Mucosa of descending colon (tissue), 3 donors: Measurements from ENCODE around the gene HMGN3. TPM values are rescaled to one million over a fixed set of nuclear protein-coding genes. Genes with fewer than 3 reads are reported as not detected.

Experiments used
- ATAC-seq: fragments of 200-7000 bp; cut with Tn5 transposase; one replicate; pipeline ENCODE4 v1.9.1; 2020; ENCODE audit warnings: mild to moderate bottlenecking, moderate library complexity
- DNase-seq, 3 donors: peaks; one replicate each; pipeline ENCODE4 v3.0.0-alpha.2; 2020
- H3K36me3 ChIP-seq: fragments of 200-600 bp; one replicate; pipeline ENCODE4 v1.8.0; 2021; ENCODE audit warnings: low read depth, mild to moderate bottlenecking
- H3K4me1 ChIP-seq: fragments of 200-600 bp; one replicate; pipeline ENCODE4 v1.8.0; 2021; ENCODE audit warnings: low read depth, mild to moderate bottlenecking
- H3K4me3 ChIP-seq: fragments of 200-600 bp; one replicate; pipeline ENCODE4 v1.8.0; 2021; ENCODE audit warnings: mild to moderate bottlenecking
- H3K9me3 ChIP-seq: fragments of 200-600 bp; one replicate; pipeline ENCODE4 v1.8.0; 2021; ENCODE audit warnings: mild to moderate bottlenecking
- intact Hi-C, 2 donors: fragments of 100-400 bp; cut with DNase I in 1 of 2; cut with micrococcal nuclease in 1 of 2; formaldehyde crosslinking; loops; one replicate each; pipeline versions ENCODE4 v1.11.0 to v1.11.1; 2022; cut with DNase I, micrococcal nuclease
- total RNA-seq, 3 donors: library from RNA; stranded (reverse); fragmentation: NEBNext Ultra II Directional in 2 of 3; extraction: Animal tissue kit (Norgen Biotek cat#: 25700) in 2 of 3; gene quantifications; one replicate each; pipeline versions ENCODE4 v1.2.1 to v1.2.4, GENCODE V29; 2021 to 2023
- TF ChIP-seq, protein P1 (sequence below): fragments of 200-600 bp; IDR thresholded peaks from one replicate; pipeline ENCODE4 v1.8.0; 2022; ENCODE audit warnings: antibody characterized with exemption, mild to moderate bottlenecking
- donor health status: DM: no; HTN: no; CAD: no; lungs with moderate emphysema.
- donor health status: DM: no; HTN: no; CAD: no.
- donor health status: DM: no; HTN: yes; CAD: no.

Gene HMGN3
- total RNA-seq, 3 donors from 2014 or later: 24.4 to 48.0 (median 42.6) TPM

- Histone ChIP-seq H3K4me3 (no peak overlapping the region), H3K9me3 (no peaks in the 10 kb centered on the region), H3K4me1 (no peaks in the 10 kb centered on the region), H3K36me3 (no peaks in the 10 kb centered on the region)
- TF ChIP-seq, protein P1, sequence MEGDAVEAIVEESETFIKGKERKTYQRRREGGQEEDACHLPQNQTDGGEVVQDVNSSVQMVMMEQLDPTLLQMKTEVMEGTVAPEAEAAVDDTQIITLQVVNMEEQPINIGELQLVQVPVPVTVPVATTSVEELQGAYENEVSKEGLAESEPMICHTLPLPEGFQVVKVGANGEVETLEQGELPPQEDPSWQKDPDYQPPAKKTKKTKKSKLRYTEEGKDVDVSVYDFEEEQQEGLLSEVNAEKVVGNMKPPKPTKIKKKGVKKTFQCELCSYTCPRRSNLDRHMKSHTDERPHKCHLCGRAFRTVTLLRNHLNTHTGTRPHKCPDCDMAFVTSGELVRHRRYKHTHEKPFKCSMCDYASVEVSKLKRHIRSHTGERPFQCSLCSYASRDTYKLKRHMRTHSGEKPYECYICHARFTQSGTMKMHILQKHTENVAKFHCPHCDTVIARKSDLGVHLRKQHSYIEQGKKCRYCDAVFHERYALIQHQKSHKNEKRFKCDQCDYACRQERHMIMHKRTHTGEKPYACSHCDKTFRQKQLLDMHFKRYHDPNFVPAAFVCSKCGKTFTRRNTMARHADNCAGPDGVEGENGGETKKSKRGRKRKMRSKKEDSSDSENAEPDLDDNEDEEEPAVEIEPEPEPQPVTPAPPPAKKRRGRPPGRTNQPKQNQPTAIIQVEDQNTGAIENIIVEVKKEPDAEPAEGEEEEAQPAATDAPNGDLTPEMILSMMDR: no peak
- intact Hi-C loops: no loop called here
- DNase-seq (no peak), ATAC-seq (no peak)
These were observed 66.4 kb downstream of the HMGN3 start for GRCh38 chr6:79167931-79168694.

- Histone ChIP-seq H3K9me3 (no peaks in the 10 kb centered on the region), H3K4me1 (no peaks in the 10 kb centered on the region), H3K36me3 (no peaks in the 10 kb centered on the region), H3K4me3 (no peak overlapping the region)
- intact Hi-C loops: no loop called here
- ATAC-seq (no peak), DNase-seq (no peak)
- TF ChIP-seq, protein P1: no peak
These were observed 74.6 kb downstream of the HMGN3 start for GRCh38 chr6:79159846-79160245.

- Histone ChIP-seq H3K4me3 (no peak overlapping the region), H3K9me3 (no peaks in the 10 kb centered on the region), H3K4me1 (no peaks in the 10 kb centered on the region), H3K36me3 (no peaks in the 10 kb centered on the region)
- DNase-seq: no peak
- intact Hi-C loops: no loop called here
- TF ChIP-seq, protein P1: no peak
- no peak for ATAC-seq
These were observed 75.5 kb downstream of the HMGN3 start for GRCh38 chr6:79158856-79159516.

DNA sequence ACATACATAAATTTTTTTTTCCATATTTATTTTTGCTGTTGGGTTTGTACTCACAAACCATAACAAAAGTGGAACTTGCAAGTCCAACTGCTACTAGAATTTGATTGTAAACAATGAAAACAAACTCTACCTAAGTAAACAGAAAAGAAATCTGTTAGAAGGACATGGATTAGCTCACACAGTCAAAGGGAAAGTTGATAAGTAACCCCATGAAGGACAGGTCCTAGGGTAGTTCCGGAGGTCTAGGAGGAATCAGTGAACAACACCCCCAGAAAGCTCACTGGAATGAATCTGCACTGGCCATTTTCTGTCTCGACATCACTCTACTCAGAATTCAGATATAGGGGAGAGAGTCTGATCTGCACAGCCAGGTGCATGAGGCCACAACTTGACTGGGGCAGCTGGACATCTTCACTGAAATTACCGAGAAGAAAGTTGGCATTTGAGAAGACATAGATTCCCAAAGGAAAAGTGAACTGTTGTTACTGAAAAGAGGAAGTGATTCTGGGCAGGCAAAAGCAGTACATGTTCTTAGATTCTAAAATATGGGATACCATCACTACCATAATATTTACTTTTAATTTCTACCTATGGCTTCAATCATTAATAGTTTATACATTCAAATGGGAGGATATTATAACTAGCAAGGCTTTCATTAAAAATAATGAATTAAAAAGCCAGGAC, 76.4 kb downstream of the HMGN3 start:
- Histone ChIP-seq H3K9me3 (no peaks in the 10 kb centered on the region), H3K4me3 (no peak overlapping the region), H3K36me3 (no peaks in the 10 kb centered on the region), H3K4me1 (no peaks in the 10 kb centered on the region)
- DNase-seq: no peak
- no peak for ATAC-seq
- TF ChIP-seq, protein P1: no peak
- intact Hi-C loops: no loop called here

- H3K4me1 ChIP-seq: no peaks in the 10 kb centered on the region
- TF ChIP-seq, protein P1: no peak
- no peaks in the 10 kb centered on the region for H3K9me3 ChIP-seq
- DNase-seq (no peak), ATAC-seq (no peak)
- no peak overlapping the region for H3K4me3 ChIP-seq
- no peaks in the 10 kb centered on the region for H3K36me3 ChIP-seq
- intact Hi-C loops: no loop called here
These were observed 82.2 kb downstream of the HMGN3 start for GRCh38 chr6:79152269-79152737.

Other genes with a start within 250 kb of the HMGN3 start
- gene PHIP, start 156.4 kb downstream of the HMGN3 start, total RNA-seq: 10 to 100 TPM; 19.3 to 34.2 (median 22.6) TPM